HG03442 (cell line): ENCODE results near the gene MDK.
A peak's percentile ranks its signal among the peaks of the same experiment; 100 is the strongest.
"Not testable (repeated sequence)": the region's sequence is repeated elsewhere in the genome, so short reads cannot be mapped to it uniquely, and the experiment has no call there.

ENCODE experiments used
- ATAC-seq: cut with Tn5 transposase; IDR thresholded peaks from one replicate; pipeline ENCODE4 v1.9.1; 2021; ENCODE audit warnings: mild to moderate bottlenecking, moderate library complexity; ENCODE audit not compliant: unreplicated experiment

Gene MDK

GRCh38 chr11:46367244-46367915 is 14.1 kb upstream of the MDK start:
- ATAC-seq: peak; percentile 54

GRCh38 chr11:46367916-46368267 is 13.6 kb upstream of the MDK start:
- ATAC-seq: no peak

- ATAC-seq: peak; percentile 48
Observed at GRCh38 chr11:46369458-46370152, 11.9 kb upstream of the MDK start.

DNA sequence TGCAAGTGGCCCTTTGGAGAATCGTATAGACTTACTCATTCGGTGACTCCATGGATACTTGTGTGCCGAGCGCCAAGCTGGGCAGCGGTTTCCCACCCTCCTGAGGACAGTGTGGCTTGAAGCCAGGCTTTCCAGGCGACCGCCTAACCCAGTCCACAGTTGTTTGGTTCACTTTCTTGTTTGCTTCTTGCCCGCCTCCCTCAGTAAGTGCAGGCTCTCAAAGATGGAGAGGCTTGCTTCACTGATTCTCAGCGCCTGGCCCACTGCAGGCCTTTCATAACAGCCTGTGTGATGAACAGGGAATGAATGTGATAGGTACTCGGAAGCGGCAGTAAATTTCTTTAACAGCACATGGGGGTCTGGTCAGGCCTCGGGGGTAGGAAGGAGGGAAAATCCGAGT is 11.2 kb upstream of the MDK start:
- no peak for ATAC-seq

- not testable (repeated sequence) for ATAC-seq
Observed at GRCh38 chr11:46371262-46371661, 10.2 kb upstream of the MDK start.

- ATAC-seq: no peak
Observed at GRCh38 chr11:46372086-46372485, 9.4 kb upstream of the MDK start.

DNA sequence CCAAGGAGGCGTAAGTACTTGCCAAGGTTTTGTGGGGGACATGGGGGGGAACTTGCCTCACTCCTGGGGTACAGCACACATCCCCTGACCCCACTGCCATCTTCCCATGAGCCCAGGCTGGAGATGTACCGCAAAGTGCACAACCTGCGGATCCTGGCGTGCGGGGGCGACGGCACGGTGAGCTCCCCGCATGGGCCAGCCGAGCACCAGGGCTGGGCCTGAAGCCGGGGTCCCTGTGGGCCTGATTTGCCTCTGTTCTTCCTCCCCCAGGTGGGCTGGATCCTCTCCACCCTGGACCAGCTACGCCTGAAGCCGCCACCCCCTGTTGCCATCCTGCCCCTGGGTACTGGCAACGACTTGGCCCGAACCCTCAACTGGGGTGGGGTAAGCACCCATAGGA is 9.0 kb upstream of the MDK start:
- ATAC-seq: not testable (repeated sequence)

DNA sequence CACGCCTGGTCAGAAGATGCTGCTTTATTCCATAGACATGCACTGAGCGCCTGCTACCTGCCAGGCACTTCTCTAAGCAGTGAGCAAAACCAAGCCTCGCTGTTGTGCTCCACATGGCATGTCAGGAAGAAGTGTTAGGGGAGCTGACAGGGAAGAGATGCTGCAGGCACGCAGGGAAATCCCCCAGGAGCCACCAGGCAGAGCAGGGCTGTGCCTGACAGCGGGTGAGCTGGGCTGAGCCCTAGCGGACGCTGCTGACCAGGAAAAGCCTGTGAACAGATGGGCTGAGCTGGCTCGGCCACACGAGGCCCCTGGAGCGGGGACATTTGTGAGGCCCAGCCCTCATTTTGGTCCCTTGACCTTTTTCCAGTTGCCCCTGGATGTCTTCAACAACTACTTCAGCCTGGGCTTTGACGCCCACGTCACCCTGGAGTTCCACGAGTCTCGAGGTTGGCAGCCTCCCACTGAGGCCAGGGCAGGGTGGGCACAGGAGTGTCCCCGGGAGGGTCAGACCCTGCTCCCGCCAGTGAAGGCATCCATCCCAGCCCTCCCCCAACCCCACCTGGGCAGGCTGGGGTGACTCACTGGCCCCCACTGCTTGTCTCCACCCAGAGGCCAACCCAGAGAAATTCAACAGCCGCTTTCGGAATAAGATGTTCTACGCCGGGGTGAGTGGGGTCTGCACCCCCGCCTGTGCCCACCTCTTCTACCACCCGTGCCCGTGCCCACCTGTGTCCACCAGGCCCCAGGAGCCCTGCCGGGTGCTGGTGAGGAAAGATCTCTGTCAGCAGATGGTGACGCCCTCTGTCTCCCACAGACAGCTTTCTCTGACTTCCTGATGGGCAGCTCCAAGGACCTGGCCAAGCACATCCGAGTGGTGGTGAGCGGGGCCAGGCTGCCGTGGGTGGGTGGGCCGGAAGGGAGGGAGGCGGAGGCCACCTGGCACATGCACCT is 7.4 kb upstream of the MDK start:
- no peak for ATAC-seq

DNA sequence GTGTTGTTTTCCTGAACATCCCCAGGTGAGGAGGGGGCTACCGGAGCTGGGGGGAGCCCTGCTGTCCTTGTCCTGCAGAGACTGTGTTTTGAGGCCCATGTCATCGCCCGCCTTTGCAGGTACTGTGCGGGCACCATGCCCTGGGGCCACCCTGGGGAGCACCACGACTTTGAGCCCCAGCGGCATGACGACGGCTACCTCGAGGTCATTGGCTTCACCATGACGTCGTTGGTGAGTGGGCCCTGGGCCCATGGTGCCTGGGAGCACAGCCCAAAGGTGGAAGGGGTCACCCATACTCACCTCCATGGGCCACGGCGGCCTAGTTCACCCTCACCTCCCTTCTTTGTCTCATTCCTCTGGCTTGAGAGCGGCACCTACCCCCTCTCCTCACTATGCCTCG is 6.7 kb upstream of the MDK start:
- ATAC-seq: no peak

- ATAC-seq: no peak
Observed at GRCh38 chr11:46375392-46376101, 5.9 kb upstream of the MDK start.

GRCh38 chr11:46376258-46377050 is 5.0 kb upstream of the MDK start:
- no peak for ATAC-seq

DNA sequence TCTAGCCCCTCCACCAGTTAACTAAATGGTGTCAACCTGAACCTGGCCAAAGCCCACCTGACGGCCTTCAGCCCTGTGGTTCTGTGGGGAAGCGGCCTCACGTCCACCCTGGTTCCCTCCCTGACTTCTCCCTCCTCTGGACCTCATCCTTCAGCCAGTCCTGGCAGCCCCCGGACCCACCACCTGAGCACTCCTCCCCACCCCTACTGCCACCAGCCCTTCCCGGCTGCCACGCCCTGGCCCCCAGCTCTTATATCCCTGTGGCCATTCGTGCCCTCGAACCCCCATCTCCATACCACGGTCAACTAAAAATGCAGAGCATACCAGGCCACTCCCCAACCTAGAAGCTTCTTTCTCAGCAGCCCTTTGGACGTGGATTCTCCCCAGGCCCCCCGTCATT is 4.2 kb upstream of the MDK start:
- ATAC-seq: no peak

DNA sequence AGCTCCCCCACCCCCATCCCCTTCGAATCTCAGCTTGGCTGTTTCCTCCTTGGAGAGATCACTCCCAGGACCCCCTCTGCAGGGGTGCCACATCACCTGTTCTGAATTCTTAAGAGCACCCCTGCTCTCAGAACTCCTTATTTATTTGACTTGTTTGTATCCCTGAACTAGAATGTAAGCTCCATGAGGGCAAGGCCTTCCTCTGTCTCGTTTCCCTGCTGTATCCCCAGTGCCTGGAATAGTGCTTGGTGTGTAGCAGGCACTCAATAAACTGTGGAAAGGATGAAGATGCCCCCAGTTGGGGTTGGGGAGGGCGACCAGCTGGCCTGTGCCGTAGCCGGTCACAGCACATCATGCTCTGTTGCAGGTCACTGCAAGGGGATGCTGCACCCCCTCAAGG is 3.6 kb upstream of the MDK start:
- ATAC-seq: no peak

GRCh38 chr11:46378296-46378695 is 3.2 kb upstream of the MDK start:
- no peak for ATAC-seq

DNA sequence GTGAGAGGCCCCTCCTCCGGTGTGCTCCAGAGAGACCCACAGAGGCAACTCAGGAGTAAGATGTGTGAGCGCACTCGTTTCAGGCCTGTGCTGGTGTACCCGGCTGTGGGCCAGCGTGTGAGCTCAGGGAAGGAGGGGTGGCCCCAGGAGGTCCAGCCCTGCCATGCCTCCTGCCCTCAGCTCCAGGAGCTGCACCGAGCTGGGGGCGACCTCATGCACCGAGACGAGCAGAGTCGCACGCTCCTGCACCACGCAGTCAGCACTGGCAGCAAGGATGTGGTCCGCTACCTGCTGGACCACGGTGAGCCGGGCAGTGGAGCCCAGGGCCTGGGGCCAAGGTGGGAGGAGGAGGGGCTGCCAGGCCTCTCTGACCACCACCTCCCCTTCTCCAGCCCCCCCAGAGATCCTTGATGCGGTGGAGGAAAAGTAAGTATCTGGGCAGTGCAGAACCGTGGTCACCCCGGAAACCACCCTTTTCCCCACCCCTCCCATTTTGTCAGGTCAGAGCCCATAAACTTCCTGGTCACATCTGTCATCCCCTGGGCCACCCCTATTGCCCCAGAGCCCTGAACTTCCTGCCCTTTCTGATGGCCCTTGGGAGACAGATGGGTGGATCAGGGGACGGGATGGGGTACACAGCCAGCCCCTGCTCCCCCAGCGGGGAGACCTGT is 2.5 kb upstream of the MDK start:
- ATAC-seq: no peak

DNA sequence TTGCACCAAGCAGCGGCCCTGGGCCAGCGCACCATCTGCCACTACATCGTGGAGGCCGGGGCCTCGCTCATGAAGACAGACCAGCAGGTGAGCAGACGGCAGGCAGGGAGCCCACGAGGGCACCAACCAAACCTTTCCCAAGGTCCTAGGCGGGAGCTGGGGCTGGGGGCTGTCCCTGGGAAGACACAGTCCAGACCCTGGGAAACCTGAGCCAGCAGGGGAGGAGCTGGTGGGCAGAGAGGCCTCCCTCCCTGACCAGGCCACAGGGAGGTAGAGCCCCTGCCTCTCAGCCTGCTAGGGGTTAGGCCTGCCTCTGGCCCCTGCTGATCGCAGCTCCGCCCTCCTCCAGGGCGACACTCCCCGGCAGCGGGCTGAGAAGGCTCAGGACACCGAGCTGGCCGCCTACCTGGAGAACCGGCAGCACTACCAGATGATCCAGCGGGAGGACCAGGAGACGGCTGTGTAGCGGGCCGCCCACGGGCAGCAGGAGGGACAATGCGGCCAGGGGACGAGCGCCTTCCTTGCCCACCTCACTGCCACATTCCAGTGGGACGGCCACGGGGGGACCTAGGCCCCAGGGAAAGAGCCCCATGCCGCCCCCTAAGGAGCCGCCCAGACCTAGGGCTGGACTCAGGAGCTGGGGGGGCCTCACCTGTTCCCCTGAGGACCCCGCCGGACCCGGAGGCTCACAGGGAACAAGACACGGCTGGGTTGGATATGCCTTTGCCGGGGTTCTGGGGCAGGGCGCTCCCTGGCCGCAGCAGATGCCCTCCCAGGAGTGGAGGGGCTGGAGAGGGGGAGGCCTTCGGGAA is 1.8 kb upstream of the MDK start:
- not testable (repeated sequence) for ATAC-seq

- ATAC-seq: no peak
Observed at GRCh38 chr11:46380340-46381047, 975 bp upstream of the MDK start.
